ENCODE measurements around the gene FAM136A.
"Not testable (repeated sequence)": the region's sequence is repeated elsewhere in the genome, so short reads cannot be mapped to it uniquely, and the experiment has no call there.

FAM136A gene

DNA sequence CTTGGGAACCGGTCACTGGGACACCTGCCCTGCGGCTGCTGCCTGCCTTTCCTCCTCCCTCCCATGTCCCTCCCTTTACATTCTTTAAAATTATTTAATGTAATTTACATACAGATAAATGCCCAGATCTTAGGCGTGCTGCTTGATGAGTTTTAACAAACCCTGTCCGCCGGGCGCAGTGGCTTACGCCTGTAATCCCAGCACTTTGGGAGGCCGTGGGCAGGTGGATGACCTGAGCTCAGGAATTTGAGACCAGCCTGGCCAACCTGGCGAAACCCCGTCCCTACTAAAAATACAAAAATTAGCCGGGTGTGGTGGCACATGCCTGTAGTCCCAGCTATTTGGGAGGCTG, 304 bp upstream of the FAM136A start:
- not testable (repeated sequence) for H2AK5ac ChIP-seq (ENCODE audit: low read depth, low read length); H2BK5ac ChIP-seq (ENCODE audit: low read length); H3K9ac ChIP-seq (ENCODE audit: low read depth, low read length, poor library complexity); H3K27ac ChIP-seq (replicated peaks; ENCODE audit: low read length); H2BK15ac ChIP-seq (ENCODE audit: low read length); H3K18ac ChIP-seq (ENCODE audit: low read length); H3K4me1 ChIP-seq (ENCODE audit: control insufficient read depth in 2 of 2, insufficient read depth in 1 of 2, low read depth in 1 of 2, low read length in 2 of 2); H4K91ac ChIP-seq (ENCODE audit: low read depth, low read length, poor library complexity); DNase-seq (ENCODE audit: low spot score); H2BK120ac ChIP-seq (ENCODE audit: low read depth, low read length); H3K9me3 ChIP-seq (replicated peaks in 1 of 2; ENCODE audit: control insufficient read depth in 2 of 2, insufficient read depth in 1 of 2, low read depth in 1 of 2, low read length in 2 of 2); H3K79me1 ChIP-seq (ENCODE audit: low read depth, low read length); H2AFZ ChIP-seq (ENCODE audit: low read length); H2BK12ac ChIP-seq (ENCODE audit: low read length); H3K4me2 ChIP-seq (ENCODE audit: insufficient read depth, low read length, poor library complexity, severe bottlenecking); H3K4ac ChIP-seq (ENCODE audit: low read length); H3K14ac ChIP-seq (ENCODE audit: low read length); H3K27me3 ChIP-seq (ENCODE audit: control insufficient read depth in 3 of 3, insufficient read depth in 3 of 3, low read depth in 1 of 3, low read length in 3 of 3); H4K8ac ChIP-seq (ENCODE audit: low read depth, low read length)
- Histone ChIP-seq H3K4me3 (ENCODE audit: low read length in 2 of 2) (peak overlapping the region in 1 of 2 donors; percentile 91), H3K36me3 (replicated peaks in 1 of 2; ENCODE audit: control insufficient read depth in 2 of 2, insufficient read depth in 2 of 2, low read length in 2 of 2) (peaks cover 12 to 35% of the 10 kb centered on the region in 2 donors), H3K23ac (ENCODE audit: low read depth, low read length, poor library complexity) (peak overlapping the region; percentile 93)
- WGBS, 2 donors (ENCODE audit: extremely low coverage in 2 of 2, insufficient read length in 2 of 2, insufficient replicate concordance in 1 of 2): no CpG with 5 or more reads among the region's 11 CpGs

DNA sequence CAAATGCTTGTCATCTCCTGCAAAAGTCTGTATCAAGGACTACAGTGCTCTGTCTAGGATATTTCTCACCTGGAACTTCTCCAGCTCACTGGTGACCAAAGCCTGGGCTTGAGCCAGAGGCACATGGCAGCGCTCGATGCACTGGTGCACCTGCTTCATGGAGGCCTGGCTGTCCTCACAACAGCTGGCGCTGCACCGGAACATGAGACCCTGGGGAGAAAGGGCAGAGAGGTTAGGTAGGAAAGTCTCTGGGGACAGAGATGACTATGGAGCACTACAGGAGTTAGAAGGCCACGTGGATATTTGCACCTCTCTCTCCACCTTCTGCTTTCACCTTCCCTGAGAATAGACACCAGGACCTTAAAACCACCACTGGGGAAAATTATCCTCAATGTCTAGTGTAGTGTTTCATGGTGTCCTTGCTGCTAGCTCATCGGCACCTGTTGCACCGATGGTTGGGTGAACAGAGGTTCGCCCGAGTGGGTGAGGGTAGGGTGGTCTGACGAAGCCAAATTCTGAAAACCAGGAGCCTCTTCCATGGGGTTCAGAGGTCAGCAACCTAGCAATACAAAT, 1.0 kb downstream of the FAM136A start:
- H3K23ac ChIP-seq (ENCODE audit: low read depth, low read length, poor library complexity): no peak overlapping the region
- DNase-seq (ENCODE audit: low spot score): no peak

DNA sequence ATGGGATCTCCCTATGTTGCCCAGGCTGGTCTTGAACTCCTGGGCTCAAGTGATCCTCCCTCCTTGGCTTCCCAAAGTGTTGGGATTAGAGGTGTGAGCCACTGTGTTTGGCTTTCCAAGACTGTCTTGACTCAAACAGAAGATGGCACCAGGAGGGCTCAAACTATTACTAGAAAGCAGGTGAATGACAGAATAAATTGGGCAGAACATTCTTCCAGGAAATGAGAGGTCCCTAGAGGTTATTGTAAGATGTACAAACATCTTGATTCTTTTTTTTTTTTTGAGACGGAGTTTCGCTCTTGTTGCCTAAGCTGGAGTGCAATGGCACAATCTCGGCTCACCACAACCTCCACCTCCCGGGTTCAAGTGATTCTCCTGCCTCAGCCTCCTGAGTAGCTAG, 4.0 kb downstream of the FAM136A start:
- H2BK12ac ChIP-seq (ENCODE audit: low read length); H3K79me1 ChIP-seq (ENCODE audit: low read depth, low read length); H2AK5ac ChIP-seq (ENCODE audit: low read depth, low read length); H3K27ac ChIP-seq (replicated peaks; ENCODE audit: low read length); H2AFZ ChIP-seq (ENCODE audit: low read length); H3K14ac ChIP-seq (ENCODE audit: low read length); H3K4me2 ChIP-seq (ENCODE audit: insufficient read depth, low read length, poor library complexity, severe bottlenecking); H3K9me3 ChIP-seq (replicated peaks in 1 of 2; ENCODE audit: control insufficient read depth in 2 of 2, insufficient read depth in 1 of 2, low read depth in 1 of 2, low read length in 2 of 2); H4K91ac ChIP-seq (ENCODE audit: low read depth, low read length, poor library complexity); H3K9ac ChIP-seq (ENCODE audit: low read depth, low read length, poor library complexity); H3K4me1 ChIP-seq (ENCODE audit: control insufficient read depth in 2 of 2, insufficient read depth in 1 of 2, low read depth in 1 of 2, low read length in 2 of 2); H2BK15ac ChIP-seq (ENCODE audit: low read length); H3K4ac ChIP-seq (ENCODE audit: low read length); H3K4me3 ChIP-seq (ENCODE audit: low read length in 2 of 2); H3K18ac ChIP-seq (ENCODE audit: low read length); DNase-seq (ENCODE audit: low spot score); H2BK5ac ChIP-seq (ENCODE audit: low read length); H3K27me3 ChIP-seq (ENCODE audit: control insufficient read depth in 3 of 3, insufficient read depth in 3 of 3, low read depth in 1 of 3, low read length in 3 of 3); H2BK120ac ChIP-seq (ENCODE audit: low read depth, low read length); H3K23ac ChIP-seq (ENCODE audit: low read depth, low read length, poor library complexity); H4K8ac ChIP-seq (ENCODE audit: low read depth, low read length): not testable (repeated sequence)
- peaks cover 14 to 50% of the 10 kb centered on the region in 2 donors for H3K36me3 ChIP-seq (replicated peaks in 1 of 2; ENCODE audit: control insufficient read depth in 2 of 2, insufficient read depth in 2 of 2, low read length in 2 of 2)
- WGBS, 2 donors (ENCODE audit: extremely low coverage in 2 of 2, insufficient read length in 2 of 2, insufficient replicate concordance in 1 of 2): no CpG with 5 or more reads among the region's 4 CpGs

More for the DNA sequence above, 1.0 kb downstream of the FAM136A start:
- Histone ChIP-seq H3K9me3 (replicated peaks in 1 of 2; ENCODE audit: control insufficient read depth in 2 of 2, insufficient read depth in 1 of 2, low read depth in 1 of 2, low read length in 2 of 2) (peaks cover 0 to 5% of the 10 kb centered on the region in 2 donors), H4K8ac (ENCODE audit: low read depth, low read length) (no peak overlapping the region), H2BK12ac (ENCODE audit: low read length) (no peak overlapping the region), H2BK15ac (ENCODE audit: low read length) (no peak overlapping the region), H3K9ac (ENCODE audit: low read depth, low read length, poor library complexity) (no peak overlapping the region), H3K4me1 (ENCODE audit: control insufficient read depth in 2 of 2, insufficient read depth in 1 of 2, low read depth in 1 of 2, low read length in 2 of 2) (peaks cover 8 to 9% of the 10 kb centered on the region in 2 donors), H2AK5ac (ENCODE audit: low read depth, low read length) (no peak overlapping the region), H3K36me3 (replicated peaks in 1 of 2; ENCODE audit: control insufficient read depth in 2 of 2, insufficient read depth in 2 of 2, low read length in 2 of 2) (peaks cover 14 to 45% of the 10 kb centered on the region in 2 donors), H3K14ac (ENCODE audit: low read length) (no peak overlapping the region), H3K4me3 (ENCODE audit: low read length in 2 of 2) (peak overlapping the region in 1 of 2 donors; percentile 91), H3K79me1 (ENCODE audit: low read depth, low read length) (peaks cover 2% of the 10 kb centered on the region), H3K4me2 (ENCODE audit: insufficient read depth, low read length, poor library complexity, severe bottlenecking) (peak overlapping the region; percentile 84), H3K4ac (ENCODE audit: low read length) (no peak overlapping the region), H2BK5ac (ENCODE audit: low read length) (no peak overlapping the region), H3K18ac (ENCODE audit: low read length) (no peak overlapping the region), H2AFZ (ENCODE audit: low read length) (peak overlapping the region; percentile 98), H4K91ac (ENCODE audit: low read depth, low read length, poor library complexity) (no peak overlapping the region), H2BK120ac (ENCODE audit: low read depth, low read length) (no peak overlapping the region), H3K27me3 (ENCODE audit: control insufficient read depth in 3 of 3, insufficient read depth in 3 of 3, low read depth in 1 of 3, low read length in 3 of 3) (no peaks in the 10 kb centered on the region), H3K27ac (replicated peaks; ENCODE audit: low read length) (peak overlapping the region; percentile 19)
- WGBS, 2 donors (ENCODE audit: extremely low coverage in 2 of 2, insufficient read length in 2 of 2, insufficient replicate concordance in 1 of 2): no CpG with 5 or more reads among the region's 10 CpGs

DNA sequence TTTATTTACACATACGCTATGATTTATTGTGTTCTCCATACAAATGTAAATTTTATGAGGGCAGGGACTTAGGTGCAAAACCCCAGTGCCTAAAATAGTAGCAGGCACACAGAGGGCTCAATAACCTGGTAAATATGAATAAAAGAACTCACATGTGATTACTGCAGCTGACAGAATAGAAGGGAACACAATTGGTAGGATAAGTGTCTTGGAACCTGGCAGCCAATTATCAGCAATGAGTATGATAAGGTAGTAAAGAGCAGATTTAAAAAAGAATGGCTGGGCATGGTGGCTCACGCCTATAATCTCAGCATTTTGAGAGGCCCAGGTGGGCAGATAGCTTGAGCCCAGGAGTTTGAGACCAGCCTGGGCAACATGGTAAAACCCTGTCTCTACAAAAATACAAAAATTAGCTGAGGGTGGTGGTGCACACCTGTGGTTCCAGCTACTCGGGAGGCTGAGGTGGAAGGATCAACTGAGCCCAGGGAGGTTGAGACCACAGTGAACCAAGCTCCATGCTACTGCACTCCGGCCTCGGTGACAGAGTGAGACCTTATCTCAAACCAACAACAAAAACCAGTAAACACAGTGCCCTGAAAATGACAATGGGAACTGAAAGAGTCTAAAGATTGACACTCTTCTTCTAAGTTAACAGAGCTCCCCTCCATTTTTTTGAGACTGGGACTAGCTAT, 18.2 kb downstream of the FAM136A start:
- Histone ChIP-seq H2AK5ac (ENCODE audit: low read depth, low read length) (no peak overlapping the region), H2AFZ (ENCODE audit: low read length) (no peak overlapping the region), H2BK120ac (ENCODE audit: low read depth, low read length) (no peak overlapping the region), H3K9ac (ENCODE audit: low read depth, low read length, poor library complexity) (no peak overlapping the region), H3K4me1 (ENCODE audit: control insufficient read depth in 2 of 2, insufficient read depth in 1 of 2, low read depth in 1 of 2, low read length in 2 of 2) (no peaks in the 10 kb centered on the region), H2BK15ac (ENCODE audit: low read length) (no peak overlapping the region), H3K27ac (replicated peaks; ENCODE audit: low read length) (no peak overlapping the region), H4K91ac (ENCODE audit: low read depth, low read length, poor library complexity) (no peak overlapping the region), H3K79me1 (ENCODE audit: low read depth, low read length) (no peaks in the 10 kb centered on the region), H2BK5ac (ENCODE audit: low read length) (no peak overlapping the region), H3K4me3 (ENCODE audit: low read length in 2 of 2) (no peak overlapping the region), H2BK12ac (ENCODE audit: low read length) (no peak overlapping the region), H3K9me3 (replicated peaks in 1 of 2; ENCODE audit: control insufficient read depth in 2 of 2, insufficient read depth in 1 of 2, low read depth in 1 of 2, low read length in 2 of 2) (no peaks in the 10 kb centered on the region), H3K27me3 (ENCODE audit: control insufficient read depth in 3 of 3, insufficient read depth in 3 of 3, low read depth in 1 of 3, low read length in 3 of 3) (no peaks in the 10 kb centered on the region), H3K4ac (ENCODE audit: low read length) (no peak overlapping the region), H3K23ac (ENCODE audit: low read depth, low read length, poor library complexity) (no peak overlapping the region), H4K8ac (ENCODE audit: low read depth, low read length) (no peak overlapping the region), H3K36me3 (replicated peaks in 1 of 2; ENCODE audit: control insufficient read depth in 2 of 2, insufficient read depth in 2 of 2, low read length in 2 of 2) (peaks cover 26 to 97% of the 10 kb centered on the region in 2 donors), H3K18ac (ENCODE audit: low read length) (no peak overlapping the region), H3K4me2 (ENCODE audit: insufficient read depth, low read length, poor library complexity, severe bottlenecking) (no peak overlapping the region), H3K14ac (ENCODE audit: low read length) (no peak overlapping the region)
- no peak for DNase-seq (ENCODE audit: low spot score)
- no CpG with 5 or more reads among the region's 5 CpGs for WGBS, 2 donors (ENCODE audit: extremely low coverage in 2 of 2, insufficient read length in 2 of 2, insufficient replicate concordance in 1 of 2)
